ENCODE results near the gene TTC28.

The TTC28 gene

GRCh38 chr22:28139516-28139915, 540.1 kb downstream of the TTC28 start:
- DNase-seq (ENCODE audit: low spot score): no peak

GRCh38 chr22:28137036-28137435, 542.6 kb downstream of the TTC28 start:
- DNase-seq (ENCODE audit: low spot score): no peak

GRCh38 chr22:28132466-28132865, 547.2 kb downstream of the TTC28 start:
- no peak for DNase-seq (ENCODE audit: low spot score)

GRCh38 chr22:28129319-28129962, 550.2 kb downstream of the TTC28 start:
- DNase-seq (ENCODE audit: low spot score): no peak

GRCh38 chr22:28128827-28129226, 550.8 kb downstream of the TTC28 start:
- DNase-seq (ENCODE audit: low spot score): no peak

- DNase-seq (ENCODE audit: low spot score): no peak
These were observed 553.8 kb downstream of the TTC28 start for GRCh38 chr22:28125799-28126198.

- DNase-seq (ENCODE audit: low spot score): no peak
These were observed 555.5 kb downstream of the TTC28 start for GRCh38 chr22:28123989-28124766.

- DNase-seq (ENCODE audit: low spot score): no peak
These were observed 558.7 kb downstream of the TTC28 start for GRCh38 chr22:28120691-28121592.

- no peak for DNase-seq (ENCODE audit: low spot score)
These were observed 560.5 kb downstream of the TTC28 start for GRCh38 chr22:28118957-28119631.

- DNase-seq (ENCODE audit: low spot score): no peak
These were observed 563.4 kb downstream of the TTC28 start for GRCh38 chr22:28116219-28116673.

- no peak for DNase-seq (ENCODE audit: low spot score)
These were observed 564.2 kb downstream of the TTC28 start for GRCh38 chr22:28115426-28115825.

GRCh38 chr22:28112548-28113043, 567.0 kb downstream of the TTC28 start:
- DNase-seq (ENCODE audit: low spot score): peak; percentile 23

- DNase-seq (ENCODE audit: low spot score): no peak
These were observed 567.5 kb downstream of the TTC28 start for GRCh38 chr22:28112190-28112544.

GRCh38 chr22:28111501-28112189, 568.0 kb downstream of the TTC28 start:
- no peak for DNase-seq (ENCODE audit: low spot score)

- no peak for DNase-seq (ENCODE audit: low spot score)
These were observed 570.8 kb downstream of the TTC28 start for GRCh38 chr22:28108851-28109250.

- DNase-seq (ENCODE audit: low spot score): no peak
These were observed 573.0 kb downstream of the TTC28 start for GRCh38 chr22:28106617-28107016.

GRCh38 chr22:28105988-28106387, 573.7 kb downstream of the TTC28 start:
- DNase-seq (ENCODE audit: low spot score): no peak

- no peak for DNase-seq (ENCODE audit: low spot score)
These were observed 574.2 kb downstream of the TTC28 start for GRCh38 chr22:28105413-28105812.

GRCh38 chr22:28103596-28103995, 576.0 kb downstream of the TTC28 start:
- DNase-seq (ENCODE audit: low spot score): no peak

- no peak for DNase-seq (ENCODE audit: low spot score)
These were observed 577.4 kb downstream of the TTC28 start for GRCh38 chr22:28102151-28102812.

GRCh38 chr22:28097627-28098026, 582.0 kb downstream of the TTC28 start:
- DNase-seq (ENCODE audit: low spot score): no peak
